Prostate gland (tissue), 2 donors: Measurements from ENCODE around the gene FADS2.
A peak's percentile ranks its signal among the peaks of the same experiment; 100 is the strongest.

Experiments
- CTCF ChIP-seq, 4 experiments: fragments of 200-600 bp in 2 of 4; fragments of 450-650 bp in 2 of 4; sonication (generic) in 2 of 4; IDR thresholded peaks; 1 replicate in 3 of 4; 2 replicates in 1 of 4; pipeline ENCODE4 v1.5.1; 2016 to 2019; ENCODE audit warnings: antibody characterized with exemption in 4 of 4, mild to moderate bottlenecking in 2 of 4, moderate library complexity in 2 of 4
- POLR2A ChIP-seq: fragments of 450-650 bp; IDR thresholded peaks from one replicate; pipeline ENCODE4 v1.6.1; 2016; ENCODE audit warnings: antibody characterized with exemption, mild to moderate bottlenecking

GRCh38 chr11:61787928-61788491, 40.1 kb upstream of the FADS2 start:
- TF ChIP-seq CTCF (IDR thresholded peaks at IDR 0.05) (peak in 1 of 4 experiments; percentile 32), POLR2A (no peak)
